H9 (cell line): ENCODE measurements around the gene SETDB2. TPM values are rescaled to one million over a fixed set of nuclear protein-coding genes. Genes with fewer than 3 reads are reported as not detected.

Source experiments
- DNase-seq: peaks from one replicate; pipeline ENCODE4 v3.0.0-alpha.2; 2017
- H2AFZ ChIP-seq: one replicate; pipeline ENCODE4 v1.6.1; 2013; ENCODE audit warnings: mild to moderate bottlenecking, low read length, control low read depth, moderate library complexity
- H2AK5ac ChIP-seq: 2 replicates; pipeline ENCODE4 v1.6.1; 2013; ENCODE audit warnings: low read length, control low read depth, mixed read lengths; ENCODE audit not compliant: insufficient read length
- H2BK120ac ChIP-seq: one replicate; pipeline ENCODE4 v1.6.1; 2013; ENCODE audit warnings: low read depth, mild to moderate bottlenecking, low read length, control low read depth, inconsistent platforms; ENCODE audit not compliant: poor library complexity, severe bottlenecking
- H2BK12ac ChIP-seq: 2 replicates; pipeline ENCODE4 v1.6.1; 2013; ENCODE audit warnings: low read length, control low read depth, mixed read lengths, low read depth; ENCODE audit not compliant: insufficient read length
- H2BK15ac ChIP-seq: 2 replicates; pipeline ENCODE4 v1.6.1; 2013; ENCODE audit warnings: low read depth, low read length, control low read depth
- H2BK20ac ChIP-seq: one replicate; pipeline ENCODE4 v1.6.1; 2013; ENCODE audit warnings: low read depth, mild to moderate bottlenecking, low read length, control low read depth, inconsistent platforms; ENCODE audit not compliant: poor library complexity, severe bottlenecking
- H2BK5ac ChIP-seq: 2 replicates; pipeline ENCODE4 v1.6.1; 2013; ENCODE audit warnings: low read length, control low read depth, mixed read lengths; ENCODE audit not compliant: insufficient read length
- H3K14ac ChIP-seq: 2 replicates; pipeline ENCODE4 v1.6.1; 2013; ENCODE audit warnings: low read length, control low read depth; ENCODE audit not compliant: insufficient read depth
- H3K18ac ChIP-seq: 2 replicates; pipeline ENCODE4 v1.6.1; 2013; ENCODE audit warnings: low read depth, mild to moderate bottlenecking, mixed read lengths, low read length, control low read depth; ENCODE audit not compliant: insufficient read length
- H3K23ac ChIP-seq: 2 replicates; pipeline ENCODE4 v1.6.1; 2013; ENCODE audit warnings: low read length, control low read depth, mixed read lengths, low read depth; ENCODE audit not compliant: insufficient read length
- H3K23me2 ChIP-seq: 2 replicates; pipeline ENCODE4 v1.6.1; 2013; ENCODE audit warnings: low read depth, mild to moderate bottlenecking, mixed read lengths, low read length, control low read depth; ENCODE audit not compliant: insufficient read length, poor library complexity, severe bottlenecking
- H3K27ac ChIP-seq: 2 replicates; pipeline ENCODE4 v1.5.1; 2013; ENCODE audit warnings: low read length, control low read depth, mixed read lengths, low read depth; ENCODE audit not compliant: insufficient read length
- H3K27me3 ChIP-seq: 2 replicates; pipeline ENCODE4 v1.6.1; 2013; ENCODE audit warnings: low read length, control low read depth, inconsistent platforms; ENCODE audit not compliant: insufficient read depth
- H3K4ac ChIP-seq: 2 replicates; pipeline ENCODE4 v1.6.1; 2013; ENCODE audit warnings: low read depth, mild to moderate bottlenecking, control low read depth, inconsistent platforms, low read length, moderate library complexity
- H3K4me1 ChIP-seq: 2 replicates; pipeline ENCODE4 v1.6.1; 2013; ENCODE audit warnings: low read length, control low read depth, inconsistent platforms; ENCODE audit not compliant: insufficient read depth
- H3K4me2 ChIP-seq: 2 replicates; pipeline ENCODE4 v1.6.1; 2013; ENCODE audit warnings: low read length, control low read depth, mixed read lengths; ENCODE audit not compliant: insufficient read length, insufficient read depth
- H3K56ac ChIP-seq: 2 replicates; pipeline ENCODE4 v1.6.1; 2013; ENCODE audit warnings: low read depth, mild to moderate bottlenecking, mixed read lengths, low read length, control low read depth; ENCODE audit not compliant: insufficient read length
- H3K79me1 ChIP-seq: 2 replicates; pipeline ENCODE4 v1.6.1; 2013; ENCODE audit warnings: low read depth, mild to moderate bottlenecking, moderate library complexity, low read length, control low read depth, inconsistent platforms; ENCODE audit not compliant: insufficient read depth, poor library complexity, severe bottlenecking
- H3K79me2 ChIP-seq: 2 replicates; pipeline ENCODE4 v1.6.1; 2013; ENCODE audit warnings: low read length, control low read depth, inconsistent platforms; ENCODE audit not compliant: insufficient read depth
- H3K9ac ChIP-seq: 2 replicates; pipeline ENCODE4 v1.6.1; 2013; ENCODE audit warnings: low read length, control low read depth, mixed read lengths; ENCODE audit not compliant: insufficient read length; ENCODE audit errors: extremely low read depth
- H3K9me3 ChIP-seq: one replicate; pipeline ENCODE4 v1.6.1; 2013; ENCODE audit warnings: low read depth, low read length, inconsistent platforms; ENCODE audit not compliant: control insufficient read depth
- H3T11ph ChIP-seq: one replicate; pipeline ENCODE4 v1.6.1; 2013; ENCODE audit warnings: mild to moderate bottlenecking, low read length, control low read depth, inconsistent platforms
- H4K20me1 ChIP-seq: one replicate; pipeline ENCODE4 v1.6.1; 2013; ENCODE audit not compliant: control insufficient read depth, insufficient read length, insufficient read depth
- H4K5ac ChIP-seq: 2 replicates; pipeline ENCODE4 v1.6.1; 2013; ENCODE audit warnings: low read depth, mild to moderate bottlenecking, mixed read lengths, low read length, control low read depth; ENCODE audit not compliant: insufficient read length
- H4K8ac ChIP-seq: replicated peaks from 2 replicates; pipeline ENCODE4 v1.6.1; 2013; ENCODE audit warnings: low read length, control low read depth, mixed read lengths, low read depth; ENCODE audit not compliant: insufficient read length
- H4K91ac ChIP-seq: 2 replicates; pipeline ENCODE4 v1.6.1; 2013; ENCODE audit warnings: low read depth, mild to moderate bottlenecking, moderate library complexity, mixed read lengths, low read length, control low read depth; ENCODE audit not compliant: insufficient read length
- H3K27ac Mint-ChIP-seq, 3 experiments: 2 replicates in 2 of 3; 3 replicates in 1 of 3; pipeline ENCODE4 v1.8.0; 2020 to 2021; ENCODE audit warnings: mixed read lengths in 3 of 3, mild to moderate bottlenecking in 1 of 3, moderate library complexity in 1 of 3
- H3K27me3 Mint-ChIP-seq: 2 replicates; pipeline ENCODE4 v1.8.0; 2021; ENCODE audit warnings: low read depth, mild to moderate bottlenecking, moderate library complexity, mixed read lengths
- H3K36me3 Mint-ChIP-seq, 3 experiments: 2 replicates in 2 of 3; 3 replicates in 1 of 3; pipeline ENCODE4 v1.8.0; 2020 to 2021; ENCODE audit warnings: low read depth in 3 of 3, mixed read lengths in 3 of 3; ENCODE audit not compliant: insufficient read depth in 1 of 3
- H3K4me1 Mint-ChIP-seq, 2 experiments: 2 replicates each; pipeline ENCODE4 v1.8.0; 2020; ENCODE audit warnings: mixed read lengths in 2 of 2
- H3K4me3 Mint-ChIP-seq, 2 experiments: 2 replicates in 1 of 2; 3 replicates in 1 of 2; pipeline ENCODE4 v1.8.0; 2020 to 2021; ENCODE audit warnings: mild to moderate bottlenecking in 2 of 2, mixed read lengths in 2 of 2, moderate library complexity in 1 of 2
- H3K9me3 Mint-ChIP-seq, 2 experiments: 2 replicates in 1 of 2; 3 replicates in 1 of 2; pipeline ENCODE4 v1.8.0; 2020; ENCODE audit warnings: mild to moderate bottlenecking in 2 of 2, mixed read lengths in 2 of 2, moderate library complexity in 1 of 2
- CTCF ChIP-seq: fragments of 200-600 bp; sonication (generic); conservative IDR thresholded peaks from 3 replicates; pipeline ENCODE4 v1.8.0; 2021; ENCODE audit warnings: antibody characterized with exemption, mild to moderate bottlenecking
- WGBS: extraction: QIAGEN DNeasy Blood & Tissue Kit; methylation state at CpG from one replicate; pipeline ENCODE4 v1.1.7; 2013; ENCODE audit warnings: missing lambda C conversion rate, low lambda C conversion rate, mixed read lengths; ENCODE audit not compliant: insufficient read length; ENCODE audit errors: extremely low coverage; 5-methylcytosine and 5-hydroxymethylcytosine counted together
- total RNA-seq: library from RNA; stranded (reverse); gene quantifications from 2 replicates; pipeline ENCODE4 v1.2.1, GENCODE V29; 2021

SETDB2 gene
- total RNA-seq, 1 experiment from 2014 or later: 5.7 TPM

- no peak overlapping the region for H3T11ph ChIP-seq
- H3K14ac ChIP-seq: no peak overlapping the region
- H3K79me1 ChIP-seq: no peaks in the 10 kb centered on the region
- H3K4me1 Mint-ChIP-seq: peaks cover 5 to 7% of the 10 kb centered on the region in 2 experiments
- no peak overlapping the region for H2BK120ac ChIP-seq
- H3K23me2 ChIP-seq: no peaks in the 10 kb centered on the region
- H3K27me3 ChIP-seq: no peaks in the 10 kb centered on the region
- no peaks in the 10 kb centered on the region for H4K20me1 ChIP-seq
- H2AK5ac ChIP-seq: no peak overlapping the region
- no peak overlapping the region; a peak in 1 of 7 replicates for H3K27ac Mint-ChIP-seq
- no peak overlapping the region for H3K18ac ChIP-seq
- H3K27me3 Mint-ChIP-seq: peaks cover 1% of the 10 kb centered on the region; the same call in 1 of the 2 replicates
- no peak overlapping the region for H3K4me2 ChIP-seq
- H3K9ac ChIP-seq: no peak overlapping the region
- H4K8ac ChIP-seq: no peak overlapping the region
- peak; percentile 78 for DNase-seq
- H3K9me3 Mint-ChIP-seq: no peaks in the 10 kb centered on the region
- H3K4me1 ChIP-seq: no peaks in the 10 kb centered on the region
- H3K56ac ChIP-seq: no peak overlapping the region
- no peaks in the 10 kb centered on the region for H3K9me3 ChIP-seq
- no CpG with 5 or more reads among the region's 3 CpGs for WGBS
- TF ChIP-seq CTCF: peak; percentile 61; the same call in 2 of the 3 replicates
- H3K4ac ChIP-seq: no peak overlapping the region
- H2BK5ac ChIP-seq: no peak overlapping the region
- H3K27ac ChIP-seq: no peak overlapping the region
- no peak overlapping the region for H2AFZ ChIP-seq
- no peak overlapping the region for H3K4me3 Mint-ChIP-seq
- no peak overlapping the region for H2BK15ac ChIP-seq
- no peaks in the 10 kb centered on the region for H3K79me2 ChIP-seq
- H3K23ac ChIP-seq: no peak overlapping the region
- no peak overlapping the region for H2BK20ac ChIP-seq
- H4K91ac ChIP-seq: no peak overlapping the region
- H4K5ac ChIP-seq: no peak overlapping the region
- no peaks in the 10 kb centered on the region for H3K36me3 Mint-ChIP-seq
- H2BK12ac ChIP-seq: no peak overlapping the region
These were observed 22.7 kb upstream of the SETDB2 start for GRCh38 chr13:49421391-49421790.
